ACHN (cell line): Measurements from ENCODE around the gene AMH.

Experiments used
- DNase-seq: peaks from one replicate; pipeline ENCODE4 v3.0.0-alpha.2; 2015
- in situ Hi-C: cut with HindIII; loops from 2 replicates; pipeline ENCODE4 v1.10.0; 2017; ENCODE audit warnings: low sequenced_read_pairs, low pct_ligation_motif_present, low pct_unique_long_range_greater_than_20kb

AMH gene

GRCh38 chr19:2288338-2288817 lies 39.3 kb downstream of the AMH start:
- in situ Hi-C loops, result no loop called here
- no peak for DNase-seq

GRCh38 chr19:2288818-2289713 lies 39.9 kb downstream of the AMH start:
- in situ Hi-C loops, result no loop called here
- no peak for DNase-seq

GRCh38 chr19:2289714-2290435 lies 40.8 kb downstream of the AMH start:
- in situ Hi-C loops, result no loop called here
- DNase-seq, result no peak

GRCh38 chr19:2290441-2291184 lies 41.5 kb downstream of the AMH start:
- in situ Hi-C loops, result no loop called here
- no peak for DNase-seq

GRCh38 chr19:2291185-2291751 lies 42.1 kb downstream of the AMH start:
- DNase-seq, result no peak
- in situ Hi-C loops, result no loop called here

- in situ Hi-C loops, result no loop called here
- no peak for DNase-seq
Observed at GRCh38 chr19:2294687-2295335, 45.7 kb downstream of the AMH start.

- no peak for DNase-seq
- in situ Hi-C loops, result no loop called here
Observed at GRCh38 chr19:2296141-2296540, 47.0 kb downstream of the AMH start.

GRCh38 chr19:2300533-2300932 lies 51.4 kb downstream of the AMH start:
- DNase-seq, result no peak
- in situ Hi-C loops, result no loop called here
